Astrocyte of the cerebellum (primary cell): ENCODE measurements around the gene EGFR.

Experiments
- DNase-seq: peaks from one replicate; pipeline ENCODE4 v3.0.0-alpha.2; 2011; ENCODE audit warnings: low read depth
- H3K4me3 ChIP-seq: 2 replicates; pipeline ENCODE4 v1.5.1; 2011; ENCODE audit warnings: mild to moderate bottlenecking, low read depth, low read length, moderate library complexity
- CTCF ChIP-seq: IDR thresholded peaks from 2 replicates; pipeline ENCODE4 v1.5.1; 2012; ENCODE audit warnings: low read length, low read depth, moderate library complexity, mild to moderate bottlenecking; ENCODE audit errors: missing control alignments
- in situ Hi-C: cut with HindIII; loops from 2 replicates; pipeline ENCODE4 v1.10.0; 2017; ENCODE audit warnings: low sequenced_read_pairs

The EGFR gene

GRCh38 chr7:55094092-55094690, 75.4 kb downstream of the EGFR start:
- no peak for DNase-seq
- no peak for TF ChIP-seq CTCF
- H3K4me3 ChIP-seq, result no peak overlapping the region
- in situ Hi-C loops, result no loop called here

- TF ChIP-seq CTCF, result no peak
- DNase-seq, result no peak
- in situ Hi-C loops, result no loop called here
- H3K4me3 ChIP-seq, result no peak overlapping the region
These were observed 76.9 kb downstream of the EGFR start for GRCh38 chr7:55095672-55096071.

- no peak for TF ChIP-seq CTCF
- in situ Hi-C loops, result no loop called here
- no peak for DNase-seq
- H3K4me3 ChIP-seq, result no peak overlapping the region
These were observed 77.5 kb downstream of the EGFR start for GRCh38 chr7:55096323-55096722.

GRCh38 chr7:55097100-55097499, 78.3 kb downstream of the EGFR start:
- no peak for TF ChIP-seq CTCF
- in situ Hi-C loops, result no loop called here
- DNase-seq, result no peak
- H3K4me3 ChIP-seq, result no peak overlapping the region

- no peak for TF ChIP-seq CTCF
- DNase-seq, result no peak
- no peak overlapping the region for H3K4me3 ChIP-seq
- in situ Hi-C loops, result no loop called here
These were observed 80.4 kb downstream of the EGFR start for GRCh38 chr7:55099066-55099820.

- in situ Hi-C loops, result no loop called here
- H3K4me3 ChIP-seq, result no peak overlapping the region
- DNase-seq, result no peak
- no peak for TF ChIP-seq CTCF
These were observed 81.2 kb downstream of the EGFR start for GRCh38 chr7:55099821-55100543.
